ENCODE measurements around the gene KRTAP9-6.

KRTAP9-6 gene

GRCh38 chr17:41301204-41301790 is 36.1 kb downstream of the KRTAP9-6 start:
- CTCF ChIA-PET = interaction anchor here (1.2 kb wide), 1 partner anchor 21 kb away, joined by 9 read pairs; no protein-coding TSS in a partner anchor
- H3K4me3 ChIP-seq (ENCODE audit: low read depth, low read length) = no peak overlapping the region
- TF ChIP-seq CTCF (IDR thresholded peaks at IDR 0.05; ENCODE audit: insufficient read depth, low read length, missing control alignments) = no peak
- POLR2A ChIA-PET = no interaction called here
- DNase-seq (ENCODE audit: low read depth, low spot score) = no peak

DNA sequence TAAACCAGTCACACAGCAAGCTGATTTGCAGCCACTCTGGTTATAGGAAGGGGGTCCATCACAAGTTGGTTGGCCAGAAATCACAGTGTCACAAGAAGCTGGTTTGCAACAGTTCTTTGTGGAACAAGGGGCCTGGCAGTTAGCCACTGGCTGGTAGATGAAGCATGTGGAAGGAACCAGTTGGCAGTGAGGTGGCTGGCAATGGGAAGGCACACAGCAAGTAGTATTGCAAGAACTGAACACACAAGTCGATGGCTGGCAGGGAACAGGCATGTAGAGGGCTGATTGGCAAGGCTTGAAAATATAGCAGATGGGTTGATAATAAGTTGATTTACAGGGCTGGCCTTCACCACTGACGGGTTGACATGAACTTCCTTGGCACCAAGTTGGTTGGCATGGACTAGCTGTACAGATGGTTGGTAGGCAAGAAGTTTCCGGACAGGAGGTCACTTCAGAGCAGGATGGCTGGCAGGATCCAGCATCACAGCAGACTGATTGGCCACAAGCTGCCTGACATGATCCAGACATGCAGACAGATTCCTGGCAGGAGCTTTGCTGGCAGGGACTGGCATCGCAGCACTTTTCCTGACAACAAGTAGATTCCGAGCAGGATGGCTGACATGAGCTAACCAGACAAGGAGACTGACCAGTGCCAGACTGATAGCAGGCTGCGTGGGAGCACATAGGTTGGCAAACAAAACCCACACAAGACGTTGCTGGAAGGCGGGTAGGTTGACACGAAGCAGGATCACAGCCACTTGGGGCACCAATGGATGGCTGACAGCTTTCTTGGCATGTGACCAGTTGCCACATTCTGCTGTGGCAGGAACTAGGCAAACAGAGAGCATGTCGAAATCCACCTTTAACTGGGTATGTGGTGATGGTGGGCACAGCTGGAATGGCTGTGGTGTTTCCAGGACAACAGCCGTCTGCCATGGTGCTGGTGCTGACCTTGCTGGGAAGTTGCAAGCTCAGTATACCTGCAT is 37.0 kb downstream of the KRTAP9-6 start, which contains the start of gene KRTAP29-1:
TSS of gene KRTAP29-1 (minus strand) at position 936 of the 986 bp plus-strand sequence. CDS start at position 936, 0 bp downstream.
- POLR2A ChIA-PET = no interaction called here
- H3K4me3 ChIP-seq (ENCODE audit: low read depth, low read length) = no peak within 1 kb of the TSS
- TF ChIP-seq CTCF (IDR thresholded peaks at IDR 0.05; ENCODE audit: insufficient read depth, low read length, missing control alignments) = no peak
- DNase-seq (ENCODE audit: low read depth, low spot score) = no peak
- CTCF ChIA-PET = interaction anchor here (3.0 kb wide), 1 partner anchor 20 kb away, joined by 13 read pairs; no protein-coding TSS in a partner anchor

GRCh38 chr17:41302981-41303380 is 37.8 kb downstream of the KRTAP9-6 start:
- TF ChIP-seq CTCF (IDR thresholded peaks at IDR 0.05; ENCODE audit: insufficient read depth, low read length, missing control alignments) = no peak
- no peak overlapping the region for H3K4me3 ChIP-seq (ENCODE audit: low read depth, low read length)
- ChIA-PET CTCF (interaction anchor here (3.0 kb wide), 1 partner anchor 19 kb away, joined by 13 read pairs; no protein-coding TSS in a partner anchor), POLR2A (no interaction called here)
- no peak for DNase-seq (ENCODE audit: low read depth, low spot score)

DNA sequence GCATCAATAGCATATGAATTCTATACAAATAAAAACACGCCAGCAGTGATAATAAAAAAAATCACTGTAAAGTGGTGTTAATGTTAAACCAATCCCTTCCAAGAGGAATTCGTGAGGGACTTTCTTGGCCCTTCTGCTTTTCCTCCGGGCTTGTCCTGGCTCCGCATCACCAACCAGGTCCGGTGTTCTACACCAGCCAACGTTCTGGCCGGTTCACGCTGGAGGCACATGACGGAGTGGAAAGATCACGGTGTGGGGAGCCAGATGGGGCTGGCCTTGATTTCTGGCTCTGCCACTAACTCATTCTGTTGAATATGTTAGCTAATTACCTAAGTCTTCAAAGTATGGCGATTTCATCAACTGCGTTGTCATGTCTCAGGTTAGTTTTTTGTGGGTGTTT is 38.9 kb downstream of the KRTAP9-6 start:
- no peak for TF ChIP-seq CTCF (IDR thresholded peaks at IDR 0.05; ENCODE audit: insufficient read depth, low read length, missing control alignments)
- CTCF ChIA-PET = interaction anchor here (3.0 kb wide), 1 partner anchor 18 kb away, joined by 13 read pairs; no protein-coding TSS in a partner anchor
- H3K4me3 ChIP-seq (ENCODE audit: low read depth, low read length) = no peak overlapping the region
- POLR2A ChIA-PET = no interaction called here
- DNase-seq (ENCODE audit: low read depth, low spot score) = no peak

GRCh38 chr17:41307647-41308046 is 42.5 kb downstream of the KRTAP9-6 start:
- POLR2A ChIA-PET = no interaction called here
- TF ChIP-seq CTCF (IDR thresholded peaks at IDR 0.05; ENCODE audit: insufficient read depth, low read length, missing control alignments) = no peak
- no peak overlapping the region for H3K4me3 ChIP-seq (ENCODE audit: low read depth, low read length)
- CTCF ChIA-PET = interaction anchor here (2.6 kb wide), 1 partner anchor 15 kb away, joined by 9 read pairs; no protein-coding TSS in a partner anchor
- no peak for DNase-seq (ENCODE audit: low read depth, low spot score)
